Measurements from ENCODE around the gene MUC4.

DNA sequence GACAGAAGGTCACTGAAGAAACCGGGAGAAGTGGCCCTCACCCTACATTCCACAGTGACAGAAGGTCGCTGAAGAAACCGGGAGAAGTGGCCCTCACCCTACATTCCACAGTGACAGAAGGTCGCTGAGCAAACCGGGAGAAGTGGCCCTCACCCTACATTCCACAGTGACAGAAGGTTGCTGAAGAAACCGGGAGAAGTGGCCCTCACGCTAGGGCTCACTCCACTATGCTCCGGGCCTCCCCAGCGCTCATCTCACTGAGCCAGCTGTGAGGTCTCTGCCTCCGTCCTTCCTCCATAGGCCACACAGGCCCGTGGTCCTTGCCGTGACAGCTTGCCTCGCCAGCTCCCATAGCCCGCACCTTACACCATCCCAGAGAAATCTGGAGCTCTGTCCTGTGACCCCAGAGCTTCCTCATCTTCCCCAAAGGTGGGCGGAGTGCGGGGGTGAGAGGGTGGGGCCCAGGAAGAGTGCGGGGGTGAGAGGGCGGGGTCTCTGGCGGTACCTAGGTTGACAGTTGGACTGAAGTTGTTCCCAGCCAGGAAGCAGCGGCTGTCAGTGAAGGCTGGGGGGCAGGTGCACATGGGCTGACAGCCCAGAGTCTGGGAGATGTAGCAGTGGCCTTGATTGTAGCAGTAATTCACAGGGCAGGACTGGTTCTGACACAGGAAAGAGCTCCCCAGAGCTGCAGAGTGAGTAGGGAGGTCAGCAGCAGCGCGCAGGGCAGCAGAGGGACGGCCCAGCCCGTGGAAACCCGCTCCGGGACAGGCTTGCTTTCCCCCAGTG, 59.0 kb downstream of the MUC4 start:
- TF ChIP-seq, protein P1, sequence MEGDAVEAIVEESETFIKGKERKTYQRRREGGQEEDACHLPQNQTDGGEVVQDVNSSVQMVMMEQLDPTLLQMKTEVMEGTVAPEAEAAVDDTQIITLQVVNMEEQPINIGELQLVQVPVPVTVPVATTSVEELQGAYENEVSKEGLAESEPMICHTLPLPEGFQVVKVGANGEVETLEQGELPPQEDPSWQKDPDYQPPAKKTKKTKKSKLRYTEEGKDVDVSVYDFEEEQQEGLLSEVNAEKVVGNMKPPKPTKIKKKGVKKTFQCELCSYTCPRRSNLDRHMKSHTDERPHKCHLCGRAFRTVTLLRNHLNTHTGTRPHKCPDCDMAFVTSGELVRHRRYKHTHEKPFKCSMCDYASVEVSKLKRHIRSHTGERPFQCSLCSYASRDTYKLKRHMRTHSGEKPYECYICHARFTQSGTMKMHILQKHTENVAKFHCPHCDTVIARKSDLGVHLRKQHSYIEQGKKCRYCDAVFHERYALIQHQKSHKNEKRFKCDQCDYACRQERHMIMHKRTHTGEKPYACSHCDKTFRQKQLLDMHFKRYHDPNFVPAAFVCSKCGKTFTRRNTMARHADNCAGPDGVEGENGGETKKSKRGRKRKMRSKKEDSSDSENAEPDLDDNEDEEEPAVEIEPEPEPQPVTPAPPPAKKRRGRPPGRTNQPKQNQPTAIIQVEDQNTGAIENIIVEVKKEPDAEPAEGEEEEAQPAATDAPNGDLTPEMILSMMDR (IDR thresholded peaks at IDR 0.05) = no peak
- no peak for TF ChIP-seq POLR2A (IDR thresholded peaks at IDR 0.05)

Data from testis (tissue), 2 donors.